Measurements from ENCODE around the gene USH2A.

Gene USH2A

GRCh38 chr1:216183007-216183406 is 240.2 kb downstream of the USH2A start:
- peak; percentile 6 for DNase-seq (ENCODE audit: low read depth)

GRCh38 chr1:216181590-216181989 is 241.7 kb downstream of the USH2A start:
- no peak for TF ChIP-seq CTCF (conservative IDR thresholded peaks at IDR 0.05; ENCODE audit: low read length)
- H3K4me3 ChIP-seq (ENCODE audit: low read length), result no peak overlapping the region
- no peak for DNase-seq (ENCODE audit: low read depth)

More at GRCh38 chr1:216183007-216183406, 240.2 kb downstream of the USH2A start:
- H3K4me3 ChIP-seq (ENCODE audit: low read length), result no peak overlapping the region
- TF ChIP-seq CTCF (conservative IDR thresholded peaks at IDR 0.05; ENCODE audit: low read length), result no peak

GRCh38 chr1:216178281-216178680 is 245.0 kb downstream of the USH2A start:
- TF ChIP-seq CTCF (conservative IDR thresholded peaks at IDR 0.05; ENCODE audit: low read length), result no peak
- no peak for DNase-seq (ENCODE audit: low read depth)
- no peak overlapping the region for H3K4me3 ChIP-seq (ENCODE audit: low read length)

GRCh38 chr1:216176970-216177369 is 246.3 kb downstream of the USH2A start:
- no peak for TF ChIP-seq CTCF (conservative IDR thresholded peaks at IDR 0.05; ENCODE audit: low read length)
- H3K4me3 ChIP-seq (ENCODE audit: low read length), result no peak overlapping the region
- DNase-seq (ENCODE audit: low read depth), result no peak

GRCh38 chr1:216175714-216176113 is 247.5 kb downstream of the USH2A start:
- no peak overlapping the region for H3K4me3 ChIP-seq (ENCODE audit: low read length)
- no peak for DNase-seq (ENCODE audit: low read depth)
- TF ChIP-seq CTCF (conservative IDR thresholded peaks at IDR 0.05; ENCODE audit: low read length), result no peak

- H3K4me3 ChIP-seq (ENCODE audit: low read length), result no peak overlapping the region
- no peak for DNase-seq (ENCODE audit: low read depth)
- no peak for TF ChIP-seq CTCF (conservative IDR thresholded peaks at IDR 0.05; ENCODE audit: low read length)
Measured at GRCh38 chr1:216173376-216173995, 249.8 kb downstream of the USH2A start.

GRCh38 chr1:216169351-216169750 is 253.9 kb downstream of the USH2A start:
- H3K4me3 ChIP-seq (ENCODE audit: low read length), result no peak overlapping the region

More at GRCh38 chr1:216169351-216169750, 253.9 kb downstream of the USH2A start:
- no peak for TF ChIP-seq CTCF (conservative IDR thresholded peaks at IDR 0.05; ENCODE audit: low read length)
- no peak for DNase-seq (ENCODE audit: low read depth)
